ENCODE results near the gene KCNG3. TPM values are rescaled to one million over a fixed set of nuclear protein-coding genes. Genes with fewer than 3 reads are reported as not detected.

The KCNG3 gene, protein sequence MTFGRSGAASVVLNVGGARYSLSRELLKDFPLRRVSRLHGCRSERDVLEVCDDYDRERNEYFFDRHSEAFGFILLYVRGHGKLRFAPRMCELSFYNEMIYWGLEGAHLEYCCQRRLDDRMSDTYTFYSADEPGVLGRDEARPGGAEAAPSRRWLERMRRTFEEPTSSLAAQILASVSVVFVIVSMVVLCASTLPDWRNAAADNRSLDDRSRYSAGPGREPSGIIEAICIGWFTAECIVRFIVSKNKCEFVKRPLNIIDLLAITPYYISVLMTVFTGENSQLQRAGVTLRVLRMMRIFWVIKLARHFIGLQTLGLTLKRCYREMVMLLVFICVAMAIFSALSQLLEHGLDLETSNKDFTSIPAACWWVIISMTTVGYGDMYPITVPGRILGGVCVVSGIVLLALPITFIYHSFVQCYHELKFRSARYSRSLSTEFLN
- 0.12 TPM for total RNA-seq

DNA sequence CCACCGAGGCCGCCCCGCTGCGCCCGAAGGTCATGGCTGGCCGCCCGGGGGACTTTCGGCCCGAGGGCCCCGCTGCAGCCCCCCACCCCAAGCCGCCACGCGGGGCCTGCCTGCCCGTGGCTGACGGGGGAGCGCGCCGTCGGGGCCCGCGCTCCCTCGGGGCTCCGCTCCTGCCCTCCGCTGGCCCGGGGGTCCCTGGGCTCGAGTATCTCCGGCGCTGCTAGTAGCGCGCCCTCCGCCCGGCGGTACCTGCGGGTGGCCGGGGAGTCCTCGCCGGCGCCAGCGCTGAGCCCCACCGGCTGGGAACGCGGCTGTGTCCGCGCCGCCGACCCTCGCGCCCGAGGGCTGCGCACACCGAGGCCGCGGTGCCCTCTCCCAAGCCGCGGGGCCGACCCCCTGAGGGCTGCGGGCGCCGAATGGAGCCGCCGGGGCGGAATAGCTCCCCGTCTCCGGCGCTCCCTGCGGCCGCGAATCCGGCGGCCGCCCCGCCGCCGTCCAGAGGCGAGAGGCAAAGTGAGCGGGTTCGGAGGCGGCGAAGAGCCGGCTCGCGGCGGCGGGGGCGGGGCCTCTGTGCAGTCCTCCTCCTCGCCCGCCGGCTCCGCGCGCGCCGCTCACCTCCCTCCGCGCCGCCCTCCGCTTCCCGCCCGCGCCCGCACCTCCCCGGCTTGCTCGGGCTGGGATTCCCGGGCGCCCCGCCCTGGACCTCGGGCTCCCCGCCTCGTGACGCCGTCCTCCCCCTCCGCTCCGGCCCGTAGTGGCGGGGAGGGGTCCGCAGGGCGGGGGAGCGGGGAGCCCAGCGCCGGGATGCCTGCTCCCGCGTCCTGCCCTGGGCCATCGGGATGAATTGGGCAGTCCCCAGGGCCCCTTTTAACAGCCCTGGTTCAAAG, at the start of gene KCNG3:
Gene KCNG3 (minus strand): TSS at position 515 of the 887 bp plus-strand sequence. CDS start 481 bp downstream, at position 34.
- DNase-seq (ENCODE audit: low spot score): peak; percentile 46

GRCh38 chr2:42542871-42543270, 49.1 kb upstream of the KCNG3 start:
- DNase-seq (ENCODE audit: low spot score): no peak

DNA sequence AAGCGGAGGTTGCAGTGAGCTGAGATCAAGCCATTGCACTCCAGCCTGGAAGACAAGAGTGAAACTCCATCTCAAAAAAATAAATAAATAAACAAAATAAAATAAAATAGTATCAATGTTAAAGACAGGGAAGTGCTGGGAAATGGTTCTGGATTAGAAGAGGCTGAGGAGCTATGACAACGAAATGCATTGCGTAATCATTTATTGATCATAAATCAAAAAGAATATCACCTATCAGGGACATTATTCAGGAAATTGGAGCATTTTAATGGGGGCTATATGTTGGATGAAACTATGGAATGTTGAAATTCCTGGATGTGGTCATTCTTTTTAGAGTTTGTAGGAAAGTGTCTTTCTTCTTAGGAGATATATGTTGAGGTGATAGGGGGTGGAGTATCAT, 43.7 kb upstream of the KCNG3 start:
- no peak for DNase-seq (ENCODE audit: low spot score)

DNA sequence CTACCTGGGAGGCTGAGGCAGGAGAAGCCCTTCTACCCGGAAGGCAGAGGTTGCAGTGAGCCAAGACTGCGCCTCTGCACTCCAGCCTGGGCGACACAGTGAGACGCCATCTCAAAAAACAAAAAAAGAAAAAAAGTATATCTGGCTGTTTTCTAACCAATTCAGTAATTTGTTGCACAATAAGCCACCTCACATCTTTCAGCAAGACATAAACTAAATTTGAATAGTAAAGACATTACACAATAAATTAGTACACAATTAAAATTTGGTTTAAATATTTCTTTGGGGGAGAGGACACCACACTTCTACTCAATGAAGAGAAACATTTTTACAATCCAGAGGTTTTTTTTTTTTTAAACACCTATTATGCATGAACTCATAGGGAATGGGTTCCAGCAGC, 38.6 kb upstream of the KCNG3 start:
- DNase-seq (ENCODE audit: low spot score): no peak

GRCh38 chr2:42523341-42523740, 29.6 kb upstream of the KCNG3 start:
- DNase-seq (ENCODE audit: low spot score): no peak

DNA sequence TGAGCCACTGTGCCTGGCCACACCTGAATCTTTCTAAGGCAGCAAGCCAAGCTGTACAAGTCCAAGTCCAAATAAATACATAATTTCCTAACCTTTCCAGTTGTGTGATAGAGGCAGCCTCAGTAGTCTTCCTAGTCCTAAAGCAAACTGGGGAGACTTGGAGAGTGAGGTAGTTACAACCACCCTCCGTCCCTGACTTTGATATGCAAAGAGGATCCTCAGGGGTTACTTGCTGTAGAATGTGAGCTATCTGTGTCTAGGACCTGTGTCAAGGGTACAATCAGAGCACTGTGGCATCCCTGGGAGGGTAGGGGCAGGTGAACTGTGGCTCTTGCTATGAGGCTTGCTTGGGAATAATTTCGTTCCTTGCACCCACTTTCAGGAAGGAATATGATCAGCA, 28.3 kb upstream of the KCNG3 start:
- no peak for DNase-seq (ENCODE audit: low spot score)

DNA sequence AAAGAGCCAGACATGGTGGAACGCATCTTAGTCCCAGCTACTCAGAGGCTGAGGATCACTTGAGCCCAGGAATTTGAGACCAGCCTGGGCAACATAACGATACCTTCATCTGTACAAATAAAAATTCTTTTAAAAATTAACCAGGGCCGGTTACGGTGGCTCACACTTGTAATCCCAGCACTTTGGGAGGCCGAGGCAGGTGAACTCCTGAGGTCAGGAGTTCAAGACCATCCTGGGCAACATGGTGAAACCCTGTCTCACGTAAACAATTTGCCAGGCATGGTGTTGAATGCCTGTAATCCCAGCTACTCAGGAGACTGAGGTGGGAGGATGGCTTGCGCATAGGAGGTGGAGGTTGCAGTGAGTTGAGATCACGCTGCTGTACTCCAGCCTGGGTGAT, 25.8 kb upstream of the KCNG3 start:
- DNase-seq (ENCODE audit: low spot score): no peak

DNA sequence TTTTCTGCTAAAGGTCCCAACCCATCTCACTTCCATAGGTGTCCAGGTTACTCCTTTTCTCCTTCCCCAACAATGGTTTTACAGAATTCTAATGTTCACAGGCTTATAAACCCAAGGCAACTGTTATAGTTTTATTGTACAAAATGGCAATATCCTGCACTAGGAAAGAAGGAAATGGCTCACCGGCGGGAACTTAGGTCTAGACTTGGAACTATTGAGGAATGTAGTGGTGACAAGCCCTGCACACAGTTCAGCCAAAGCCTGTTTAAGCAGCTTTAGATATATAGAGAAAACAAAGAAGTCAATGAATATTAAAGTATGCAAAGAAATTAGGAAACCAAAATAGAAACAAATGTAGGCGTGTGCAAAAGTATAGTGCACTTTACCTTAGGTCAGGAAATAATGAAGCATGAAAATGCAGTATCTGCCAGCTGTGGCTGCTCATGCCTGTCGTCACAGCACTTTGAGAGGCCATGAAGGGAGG, 22.7 kb upstream of the KCNG3 start:
- DNase-seq (ENCODE audit: low spot score): no peak

GRCh38 chr2:42513252-42513918, 19.6 kb upstream of the KCNG3 start:
- DNase-seq (ENCODE audit: low spot score): peak; percentile 29

- DNase-seq (ENCODE audit: low spot score): no peak
Measured at GRCh38 chr2:42510608-42511243, 16.9 kb upstream of the KCNG3 start.

DNA sequence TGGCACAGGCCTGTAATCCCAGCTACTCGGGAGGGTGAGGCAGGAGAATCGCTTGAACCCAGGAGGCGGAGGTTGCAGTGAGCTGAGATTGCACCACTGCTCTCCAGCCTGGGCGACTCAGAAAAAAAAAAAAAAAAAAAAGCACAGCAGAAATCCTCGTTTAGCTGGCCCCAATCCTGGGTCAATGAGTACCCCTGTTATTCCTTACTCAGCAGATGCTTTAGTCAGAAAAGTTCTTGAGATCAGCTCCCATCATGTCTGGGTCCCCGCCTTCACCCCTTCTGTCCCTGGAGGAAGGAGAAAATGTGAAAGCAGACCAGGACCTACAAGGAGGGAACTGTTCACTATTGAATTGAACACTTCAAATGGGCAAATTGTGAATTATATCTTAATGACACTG, 16.4 kb upstream of the KCNG3 start:
- DNase-seq (ENCODE audit: low spot score): no peak

- no peak for DNase-seq (ENCODE audit: low spot score)
Measured at GRCh38 chr2:42504364-42505230, 10.8 kb upstream of the KCNG3 start.

DNA sequence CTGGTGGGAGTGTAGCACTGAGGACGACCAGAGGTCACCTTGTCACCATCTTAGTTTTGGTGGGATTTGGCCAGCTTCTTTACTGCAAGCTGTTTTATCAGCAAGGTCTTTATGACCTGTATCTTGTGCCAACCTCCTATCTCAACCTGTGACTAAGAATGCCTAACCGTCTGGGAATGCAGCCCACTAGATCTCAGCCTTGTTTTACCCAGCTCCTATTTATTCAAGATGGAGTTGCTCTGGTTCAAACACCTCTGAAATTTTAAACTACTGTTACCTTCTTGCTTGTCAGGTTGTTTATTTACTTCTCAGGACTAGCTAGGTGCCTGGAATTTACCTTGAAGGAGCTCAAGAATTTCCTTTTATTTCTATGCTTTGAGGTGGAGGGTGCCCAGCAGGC, 9.5 kb upstream of the KCNG3 start:
- no peak for DNase-seq (ENCODE audit: low spot score)

DNA sequence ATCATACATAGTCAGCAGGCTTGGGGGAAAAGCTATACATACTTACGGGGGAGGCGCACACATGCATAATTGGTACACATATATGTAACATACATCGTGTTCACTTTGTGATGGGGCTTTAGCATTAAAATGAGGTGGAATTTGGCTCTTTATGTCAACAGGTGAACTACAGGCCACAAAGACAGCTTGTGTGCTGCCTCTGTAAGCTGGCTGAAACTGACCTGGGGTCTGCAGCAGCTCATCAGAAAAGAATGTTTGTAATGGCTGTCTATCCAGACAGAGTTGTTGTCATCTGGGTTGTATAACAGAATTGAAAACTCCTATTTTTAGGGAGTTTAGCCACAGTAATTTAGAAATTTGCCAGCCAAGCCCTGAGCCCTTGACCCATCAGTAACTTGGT, 4.7 kb upstream of the KCNG3 start:
- no peak for DNase-seq (ENCODE audit: low spot score)

DNA sequence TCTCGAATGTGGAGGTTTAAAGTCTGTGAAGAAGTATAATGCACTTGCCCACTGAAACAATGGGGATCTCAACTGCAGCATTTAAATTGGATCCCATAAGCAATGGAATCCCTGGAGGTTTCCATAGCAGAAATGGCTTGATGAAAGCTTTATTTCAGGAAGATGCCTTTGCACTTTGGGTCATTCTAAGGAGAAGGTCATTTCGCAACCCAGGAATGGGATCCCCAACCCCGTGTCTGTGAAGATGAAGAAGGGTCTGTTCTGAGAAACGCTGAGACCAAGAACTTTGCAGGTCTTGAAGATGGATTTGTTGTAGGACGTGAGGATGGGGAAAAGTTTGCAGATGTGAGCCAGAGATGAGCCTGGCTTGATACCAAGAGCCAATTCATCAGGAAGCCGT, 1.8 kb upstream of the KCNG3 start:
- DNase-seq (ENCODE audit: low spot score): no peak

GRCh38 chr2:42495234-42495581, 1.4 kb upstream of the KCNG3 start:
- no peak for DNase-seq (ENCODE audit: low spot score)

- peak; percentile 74 for DNase-seq (ENCODE audit: low spot score)
Measured at GRCh38 chr2:42494355-42495233, 812 bp upstream of the KCNG3 start.

DNA sequence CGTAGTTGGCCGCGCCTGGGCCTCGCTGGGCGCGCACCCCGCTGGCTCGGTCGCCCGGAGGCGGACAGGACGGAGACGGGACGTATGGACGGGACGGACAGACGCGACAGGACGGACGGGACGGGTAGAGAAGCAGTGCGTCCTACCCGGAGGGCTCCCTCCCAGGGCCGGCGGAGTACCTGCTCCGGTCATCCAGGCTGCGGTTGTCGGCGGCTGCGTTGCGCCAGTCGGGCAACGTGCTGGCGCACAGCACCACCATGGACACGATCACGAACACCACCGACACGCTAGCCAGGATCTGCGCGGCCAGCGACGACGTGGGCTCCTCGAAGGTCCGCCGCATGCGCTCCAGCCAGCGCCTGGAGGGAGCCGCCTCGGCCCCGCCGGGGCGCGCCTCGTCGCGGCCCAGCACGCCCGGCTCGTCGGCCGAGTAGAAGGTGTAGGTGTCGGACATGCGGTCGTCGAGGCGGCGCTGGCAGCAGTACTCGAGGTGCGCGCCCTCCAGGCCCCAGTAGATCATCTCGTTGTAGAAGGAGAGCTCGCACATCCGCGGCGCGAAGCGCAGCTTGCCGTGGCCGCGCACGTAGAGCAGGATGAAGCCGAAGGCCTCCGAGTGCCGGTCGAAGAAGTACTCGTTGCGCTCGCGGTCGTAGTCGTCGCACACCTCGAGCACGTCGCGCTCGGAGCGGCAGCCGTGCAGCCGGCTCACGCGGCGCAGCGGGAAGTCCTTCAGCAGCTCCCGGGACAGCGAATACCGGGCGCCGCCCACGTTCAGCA, 903 bp downstream of the KCNG3 start:
- no peak for DNase-seq (ENCODE audit: low spot score)

GRCh38 chr2:42488297-42488696, 5.5 kb downstream of the KCNG3 start:
- no peak for DNase-seq (ENCODE audit: low spot score)
